ENCODE data around the gene HMCN2. TPM values are rescaled to one million over a fixed set of nuclear protein-coding genes. Genes with fewer than 3 reads are reported as not detected.
"Not testable (repeated sequence)": the region's sequence is repeated elsewhere in the genome, so short reads cannot be mapped to it uniquely, and the experiment has no call there.

The HMCN2 gene
- total and polyA plus RNA-seq, 4 donors = 0.24 to 1.8 (median 0.29) TPM

- H3K27ac ChIP-seq (ENCODE audit: low read depth in 1 of 2, low read length in 2 of 2) = no peak overlapping the region
- H3K9me3 ChIP-seq (ENCODE audit: control insufficient read depth in 4 of 4, low read length in 3 of 4) = no peaks in the 10 kb centered on the region
- DNase-seq (ENCODE audit: low spot score) = no peak
- no peaks in the 10 kb centered on the region for H3K36me3 ChIP-seq (ENCODE audit: control insufficient read depth in 4 of 4, insufficient read depth in 3 of 4, low read depth in 1 of 4, low read length in 3 of 4)
- H3K4me3 ChIP-seq (ENCODE audit: low read depth in 1 of 3, low read length in 3 of 3) = no peak overlapping the region
- TF ChIP-seq TAF1 (conservative IDR thresholded peaks at IDR 0.05) = no peak
- no peaks in the 10 kb centered on the region for H3K27me3 ChIP-seq (ENCODE audit: control insufficient read depth in 4 of 4, insufficient read depth in 4 of 4, low read length in 3 of 4)
- 89% methylated on average over 16 of the region's 16 CpGs for WGBS
- no peaks in the 10 kb centered on the region for H3K4me1 ChIP-seq (ENCODE audit: control insufficient read depth in 4 of 4, insufficient read depth in 4 of 4, low read length in 3 of 4)
- no peak overlapping the region for H3K9ac ChIP-seq (ENCODE audit: low read depth in 1 of 2, low read length in 2 of 2)
These were observed 72.3 kb downstream of the HMCN2 start for GRCh38 chr9:130337784-130338380.

GRCh38 chr9:130338891-130339290 is 73.3 kb downstream of the HMCN2 start:
- not testable (repeated sequence) for DNase-seq (ENCODE audit: low spot score); H3K27me3 ChIP-seq (ENCODE audit: control insufficient read depth in 4 of 4, insufficient read depth in 4 of 4, low read length in 3 of 4); H3K9me3 ChIP-seq (ENCODE audit: control insufficient read depth in 4 of 4, low read length in 3 of 4); H3K4me3 ChIP-seq (ENCODE audit: low read depth in 1 of 3, low read length in 3 of 3); H3K9ac ChIP-seq (ENCODE audit: low read depth in 1 of 2, low read length in 2 of 2); H3K27ac ChIP-seq (ENCODE audit: low read depth in 1 of 2, low read length in 2 of 2); H3K36me3 ChIP-seq (ENCODE audit: control insufficient read depth in 4 of 4, insufficient read depth in 3 of 4, low read depth in 1 of 4, low read length in 3 of 4); H3K4me1 ChIP-seq (ENCODE audit: control insufficient read depth in 4 of 4, insufficient read depth in 4 of 4, low read length in 3 of 4)
- 92% methylated on average over 8 of the region's 8 CpGs for WGBS

- TF ChIP-seq CTCF (IDR thresholded peaks at IDR 0.05; ENCODE audit: low read depth, low read length, missing input control) (no peak), MAX (IDR thresholded peaks at IDR 0.05) (no peak), RXRA (IDR thresholded peaks at IDR 0.05) (no peak), GABPA (IDR thresholded peaks at IDR 0.05 in 1 of 2, conservative IDR thresholded peaks at IDR 0.05 in 1 of 2) (no peak)
- DNase-seq (ENCODE audit: low spot score) = no peak
- Histone ChIP-seq H3K4me1 (ENCODE audit: control insufficient read depth in 4 of 4, insufficient read depth in 4 of 4, low read length in 3 of 4) (no peaks in the 10 kb centered on the region), H3K9me3 (ENCODE audit: control insufficient read depth in 4 of 4, low read length in 3 of 4) (no peaks in the 10 kb centered on the region), H3K4me3 (ENCODE audit: low read depth in 1 of 3, low read length in 3 of 3) (no peak overlapping the region), H3K27me3 (ENCODE audit: control insufficient read depth in 4 of 4, insufficient read depth in 4 of 4, low read length in 3 of 4) (no peaks in the 10 kb centered on the region), H3K27ac (ENCODE audit: low read depth in 1 of 2, low read length in 2 of 2) (no peak overlapping the region), H3K36me3 (ENCODE audit: control insufficient read depth in 4 of 4, insufficient read depth in 3 of 4, low read depth in 1 of 4, low read length in 3 of 4) (no peaks in the 10 kb centered on the region), H3K9ac (ENCODE audit: low read depth in 1 of 2, low read length in 2 of 2) (no peak overlapping the region)
- WGBS = 47% methylated on average over 4 of the region's 4 CpGs
These were observed 73.7 kb downstream of the HMCN2 start for GRCh38 chr9:130339306-130339705.

- Histone ChIP-seq H3K9me3 (ENCODE audit: control insufficient read depth in 4 of 4, low read length in 3 of 4) (no peaks in the 10 kb centered on the region), H3K27ac (ENCODE audit: low read depth in 1 of 2, low read length in 2 of 2) (no peak overlapping the region), H3K4me1 (ENCODE audit: control insufficient read depth in 4 of 4, insufficient read depth in 4 of 4, low read length in 3 of 4) (no peaks in the 10 kb centered on the region), H3K4me3 (ENCODE audit: low read depth in 1 of 3, low read length in 3 of 3) (no peak overlapping the region), H3K27me3 (ENCODE audit: control insufficient read depth in 4 of 4, insufficient read depth in 4 of 4, low read length in 3 of 4) (no peaks in the 10 kb centered on the region), H3K36me3 (ENCODE audit: control insufficient read depth in 4 of 4, insufficient read depth in 3 of 4, low read depth in 1 of 4, low read length in 3 of 4) (no peaks in the 10 kb centered on the region), H3K9ac (ENCODE audit: low read depth in 1 of 2, low read length in 2 of 2) (no peak overlapping the region)
- WGBS = 81% methylated on average over 10 of the region's 10 CpGs
- DNase-seq (ENCODE audit: low spot score) = no peak
- TF ChIP-seq HNF4A (conservative IDR thresholded peaks at IDR 0.05) (no peak), FOXA2 (IDR thresholded peaks at IDR 0.05) (no peak), JUND (IDR thresholded peaks at IDR 0.05) (no peak), GABPA (IDR thresholded peaks at IDR 0.05 in 1 of 2, conservative IDR thresholded peaks at IDR 0.05 in 1 of 2) (no peak), SP1 (IDR thresholded peaks at IDR 0.05) (no peak), ZBTB33 (IDR thresholded peaks at IDR 0.05) (no peak), NR2F2 (IDR thresholded peaks at IDR 0.05) (no peak), CTCF (IDR thresholded peaks at IDR 0.05; ENCODE audit: low read depth, low read length, missing input control) (no peak), EGR1 (IDR thresholded peaks at IDR 0.05; ENCODE audit: low read depth in 2 of 2) (no peak), TAF1 (conservative IDR thresholded peaks at IDR 0.05) (no peak), REST (IDR thresholded peaks at IDR 0.05) (no peak)
These were observed 74.5 kb downstream of the HMCN2 start for GRCh38 chr9:130340011-130340410.

Measured in liver (tissue), 9 donors.